GM19467 (cell line): ENCODE data around the gene PCBP3.
"Not testable (repeated sequence)": the region's sequence is repeated elsewhere in the genome, so short reads cannot be mapped to it uniquely, and the experiment has no call there.

ENCODE experiments used
- ATAC-seq: cut with Tn5 transposase; IDR thresholded peaks from one replicate; pipeline ENCODE4 v1.9.1; 2021; ENCODE audit warnings: mild to moderate bottlenecking, moderate library complexity; ENCODE audit not compliant: unreplicated experiment

Gene PCBP3

GRCh38 chr21:45634511-45635183 lies 8.9 kb upstream of the PCBP3 start:
- no peak for ATAC-seq

- no peak for ATAC-seq
Measured at GRCh38 chr21:45635271-45636151, 8.0 kb upstream of the PCBP3 start.

GRCh38 chr21:45636459-45636858 lies 7.1 kb upstream of the PCBP3 start:
- ATAC-seq: no peak

- ATAC-seq: no peak
Measured at GRCh38 chr21:45636951-45637646, 6.4 kb upstream of the PCBP3 start.

GRCh38 chr21:45637883-45638282 lies 5.6 kb upstream of the PCBP3 start:
- no peak for ATAC-seq

- ATAC-seq: no peak
Measured at GRCh38 chr21:45638707-45639106, 4.8 kb upstream of the PCBP3 start.

GRCh38 chr21:45639206-45640000 lies 4.1 kb upstream of the PCBP3 start:
- ATAC-seq: no peak

GRCh38 chr21:45640001-45640887 lies 3.3 kb upstream of the PCBP3 start:
- ATAC-seq: no peak

- ATAC-seq: no peak
Measured at GRCh38 chr21:45640888-45641479, 2.5 kb upstream of the PCBP3 start.

- ATAC-seq: no peak
Measured at GRCh38 chr21:45641480-45642035, 2.0 kb upstream of the PCBP3 start.

GRCh38 chr21:45642122-45642813 lies 1.3 kb upstream of the PCBP3 start:
- no peak for ATAC-seq

- ATAC-seq: no peak
Measured at GRCh38 chr21:45644041-45644906, 749 bp downstream of the PCBP3 start.

GRCh38 chr21:45651921-45652320 lies 8.4 kb downstream of the PCBP3 start:
- no peak for ATAC-seq

GRCh38 chr21:45655124-45655523 lies 11.6 kb downstream of the PCBP3 start:
- ATAC-seq: no peak

GRCh38 chr21:45656114-45656513 lies 12.6 kb downstream of the PCBP3 start:
- ATAC-seq: not testable (repeated sequence)

- not testable (repeated sequence) for ATAC-seq
Measured at GRCh38 chr21:45661913-45662622, 18.5 kb downstream of the PCBP3 start.
